Panc1 (cell line): ENCODE data around the gene BCAM. TPM values are rescaled to one million over a fixed set of nuclear protein-coding genes. Genes with fewer than 3 reads are reported as not detected.

Experiments
- ATAC-seq: fragments of 200-7000 bp; cut with Tn5 transposase; 2 replicates; pipeline ENCODE4 v1.9.1; 2020; ENCODE audit warnings: mild to moderate bottlenecking, moderate library complexity
- BruUV-seq: library from RNA; stranded (reverse); fragments of 400-500 nt; replicated peaks from 2 replicates; lab custom pipeline; 2021; lab: Mats Ljungman, UMichigan
- CTCF ChIA-PET: fragments of 300-600 bp; sonication (Branson Sonifier 250); formaldehyde crosslinking; loops from one replicate; lab custom pipeline; 2022; ENCODE audit warnings: antibody characterized with exemption; lab: Charles Lee
- POLR2A ChIA-PET: fragments of 300-600 bp; sonication (Branson Sonifier 250); formaldehyde crosslinking; loops from one replicate; lab custom pipeline; 2022; ENCODE audit warnings: antibody characterized with exemption; lab: Charles Lee
- DNase-seq: peaks from one replicate; pipeline ENCODE4 v3.0.0-alpha.2; 2010; ENCODE audit warnings: low read depth, low spot score
- H3K27ac ChIP-seq: 2 replicates; pipeline ENCODE4 v1.5.1; 2011; ENCODE audit warnings: mild to moderate bottlenecking, low read length, inconsistent platforms
- H3K27me3 ChIP-seq: fragments of 200-500 bp; sonication (Bioruptor generic); 2 replicates; pipeline ENCODE4 v1.6.0; 2014; ENCODE audit warnings: low read length, inconsistent platforms; ENCODE audit not compliant: control insufficient read depth, insufficient read depth
- H3K36me3 ChIP-seq: fragments of 200-500 bp; sonication (Bioruptor generic); 2 replicates; pipeline ENCODE4 v1.5.1; 2014; ENCODE audit warnings: inconsistent platforms, mild to moderate bottlenecking, low read length, moderate library complexity; ENCODE audit not compliant: control insufficient read depth, insufficient read depth
- H3K4me1 ChIP-seq: 2 replicates; pipeline ENCODE4 v1.5.1; 2011; ENCODE audit warnings: inconsistent platforms, mild to moderate bottlenecking, low read length, moderate library complexity; ENCODE audit not compliant: control insufficient read depth, insufficient read depth
- H3K4me3 ChIP-seq, 2 experiments: 2 replicates each; pipeline ENCODE4 v1.5.1; 2011 to 2012; ENCODE audit warnings: low read depth in 2 of 2, low read length in 2 of 2, mild to moderate bottlenecking in 2 of 2, inconsistent platforms in 1 of 2, moderate library complexity in 1 of 2
- H3K9me3 ChIP-seq: fragments of 200-500 bp; sonication (Bioruptor generic); 2 replicates; pipeline ENCODE4 v1.5.1; 2014; ENCODE audit warnings: low read depth, mild to moderate bottlenecking, inconsistent platforms, low read length, moderate library complexity; ENCODE audit not compliant: control insufficient read depth, insufficient read depth
- CTCF ChIP-seq: fragments of 450-650 bp; IDR thresholded peaks from 2 replicates; pipeline ENCODE4 v1.5.1; 2017; ENCODE audit warnings: mild to moderate bottlenecking
- POLR2AphosphoS5 ChIP-seq: IDR thresholded peaks from 2 replicates; pipeline ENCODE4 v1.6.1; 2012; ENCODE audit warnings: mild to moderate bottlenecking, low read depth, low read length, moderate library complexity
- REST ChIP-seq, 2 experiments: IDR thresholded peaks; 2 replicates each; pipeline ENCODE4 v1.6.1; 2011 to 2012; ENCODE audit warnings: low read depth in 2 of 2, control low read depth in 1 of 2, low read length in 1 of 2, mild to moderate bottlenecking in 1 of 2, moderate library complexity in 1 of 2; ENCODE audit not compliant: insufficient read depth in 1 of 2
- SIN3A ChIP-seq: IDR thresholded peaks from 2 replicates; pipeline ENCODE4 v1.6.1; 2012; ENCODE audit warnings: low read depth, mild to moderate bottlenecking, low read length, moderate library complexity, borderline replicate concordance; ENCODE audit not compliant: insufficient read depth
- TCF7L2 ChIP-seq: IDR thresholded peaks from 2 replicates; pipeline ENCODE4 v1.6.1; 2011; ENCODE audit warnings: mild to moderate bottlenecking, low read depth, low read length, inconsistent platforms
- in situ Hi-C: cut with HindIII; loops from 2 replicates; pipeline ENCODE4 v1.10.0; 2016; ENCODE audit warnings: low sequenced_read_pairs, low pct_unique_long_range_greater_than_20kb
- intact Hi-C: fragments of 100-400 bp; cut with micrococcal nuclease; formaldehyde crosslinking; loops from one replicate; pipeline ENCODE4 v1.10.0; 2022; ENCODE audit not compliant: unreplicated experiment
- total RNA-seq: library from RNA; stranded (reverse); gene quantifications from one replicate; pipeline ENCODE4 v1.2.1, GENCODE V29; 2021; ENCODE audit not compliant: unreplicated experiment

Gene BCAM
- total RNA-seq, 1 experiment from 2014 or later: 21.5 TPM

- DNase-seq (no peak), ATAC-seq (no peak)
- in situ Hi-C loops: no loop called here
- ChIA-PET CTCF (no interaction called here), POLR2A (no interaction called here)
- Histone ChIP-seq H3K27ac (no peak overlapping the region), H3K4me1 (no peaks in the 10 kb centered on the region), H3K36me3 (no peaks in the 10 kb centered on the region), H3K4me3 (no peak overlapping the region), H3K27me3 (no peaks in the 10 kb centered on the region), H3K9me3 (no peaks in the 10 kb centered on the region)
- no TSS peak for BruUV-seq
- TF ChIP-seq POLR2AphosphoS5 (no peak), CTCF (no peak), TCF7L2 (no peak), REST (IDR thresholded peaks at IDR 0.05; ENCODE audit: insufficient read depth in 1 of 2, low read depth in 2 of 2, low read length in 1 of 2) (no peak), SIN3A (no peak)
- intact Hi-C loops: no loop called here
Measured at GRCh38 chr19:44789943-44790483, 18.9 kb upstream of the BCAM start.

GRCh38 chr19:44792281-44792680, 16.6 kb upstream of the BCAM start:
- no peak overlapping the region for H3K4me3 ChIP-seq
- CTCF ChIA-PET: interaction anchor here (0.6 kb wide), 1 partner anchor 15 kb away, joined by 12 read pairs; no protein-coding TSS in a partner anchor
- POLR2A ChIA-PET: no interaction called here
- TF ChIP-seq CTCF: no peak
- TF ChIP-seq SIN3A: no peak
- no peak for TF ChIP-seq REST (IDR thresholded peaks at IDR 0.05; ENCODE audit: insufficient read depth in 1 of 2, low read depth in 2 of 2, low read length in 1 of 2)
- TF ChIP-seq TCF7L2: no peak
- TF ChIP-seq POLR2AphosphoS5: no peak
- H3K27ac ChIP-seq: no peak overlapping the region
- in situ Hi-C loops: no loop called here
- DNase-seq: no peak
- ATAC-seq: no peak
- H3K27me3 ChIP-seq: no peaks in the 10 kb centered on the region
- H3K36me3 ChIP-seq: no peaks in the 10 kb centered on the region
- peaks cover 6% of the 10 kb centered on the region for H3K4me1 ChIP-seq
- BruUV-seq: no TSS peak
- H3K9me3 ChIP-seq: no peaks in the 10 kb centered on the region
- intact Hi-C loops: no loop called here
